HCT116 (cell line): Measurements from ENCODE around the gene DPP10. TPM values are rescaled to one million over a fixed set of nuclear protein-coding genes. Genes with fewer than 3 reads are reported as not detected.

Experiments
- ATAC-seq: fragments of 200-7000 bp; cut with Tn5 transposase; 2 replicates; pipeline ENCODE4 v1.9.1; 2020; ENCODE audit warnings: mild to moderate bottlenecking, moderate library complexity
- BruUV-seq: library from RNA; stranded (reverse); fragments of 400-500 nt; replicated peaks from 2 replicates; lab custom pipeline; 2021; lab: Mats Ljungman, UMichigan
- CTCF ChIA-PET: fragments of 300-600 bp; sonication (Branson Sonifier 250); formaldehyde crosslinking; loops from one replicate; lab custom pipeline; 2021; ENCODE audit warnings: antibody characterized with exemption; lab: Charles Lee
- POLR2A ChIA-PET: fragments of 300-600, 350-600 bp; sonication (Branson Sonifier 250); formaldehyde crosslinking; loops from one replicate; lab custom pipeline; 2021; ENCODE audit warnings: antibody characterized with exemption; lab: Charles Lee
- RAD21 ChIA-PET, 2 experiments: fragments of 300-600 bp; sonication (Branson Sonifier 250); formaldehyde crosslinking; loops; one replicate each; lab custom pipeline; 2023; ENCODE audit warnings: low total read pairs in 2 of 2; ENCODE audit not compliant: uncharacterized antibody in 2 of 2, unreplicated experiment in 2 of 2, low non-redundant PET in 1 of 2; lab: Charles Lee
- DNase-seq: peaks from one replicate; pipeline ENCODE4 v3.0.0-alpha.2; 2010; ENCODE audit warnings: low read depth, low spot score
- H2AFZ ChIP-seq: fragments of 200-600 bp; shearing (Covaris generic), sonication (generic); 2 replicates; pipeline ENCODE4 v1.6.1; 2017; ENCODE audit warnings: low read depth, mixed run types, mixed read lengths, antibody characterized with exemption, low read length; ENCODE audit not compliant: poor library complexity, severe bottlenecking
- H3K27ac ChIP-seq: 2 replicates; pipeline ENCODE4 v1.5.1; 2012; ENCODE audit warnings: low read depth, low read length
- H3K27me3 ChIP-seq: fragments of 200-600 bp; sonication (generic); 2 replicates; pipeline ENCODE4 v1.6.1; 2016; ENCODE audit warnings: mixed run types, low read length, mixed read lengths; ENCODE audit not compliant: insufficient read depth
- H3K36me3 ChIP-seq, 2 experiments: fragments of 200-500 bp in 1 of 2; fragments of 200-600 bp in 1 of 2; sonication (Bioruptor generic) in 1 of 2; sonication (generic) in 1 of 2; 2 replicates each; pipeline versions ENCODE4 v1.5.1 to v1.6.1; 2014 to 2016; ENCODE audit warnings: low read length in 2 of 2, inconsistent platforms in 1 of 2, mixed read lengths in 1 of 2, mixed run types in 1 of 2; ENCODE audit not compliant: insufficient read depth in 2 of 2, control insufficient read depth in 1 of 2
- H3K4me1 ChIP-seq, 2 experiments: fragments of 200-600 bp in 1 of 2; sonication (generic) in 1 of 2; 2 replicates each; pipeline versions ENCODE4 v1.5.1 to v1.6.1; 2012 to 2017; ENCODE audit warnings: low read length in 2 of 2, inconsistent platforms in 1 of 2, mild to moderate bottlenecking in 1 of 2, mixed read lengths in 1 of 2, mixed run types in 1 of 2, moderate library complexity in 1 of 2; ENCODE audit not compliant: insufficient read depth in 2 of 2, control insufficient read depth in 1 of 2
- H3K4me2 ChIP-seq: fragments of 200-600 bp; sonication (generic); 2 replicates; pipeline ENCODE4 v1.6.1; 2017; ENCODE audit warnings: mixed run types, low read length, mixed read lengths
- H3K4me3 ChIP-seq, 2 experiments: fragments of 200-600 bp in 1 of 2; sonication (generic) in 1 of 2; replicated peaks in 1 of 2; 2 replicates each; pipeline ENCODE4 v1.5.1; 2011 to 2016; ENCODE audit warnings: low read length in 2 of 2, control low read depth in 1 of 2, low read depth in 1 of 2, mild to moderate bottlenecking in 1 of 2, mixed read lengths in 1 of 2, mixed run types in 1 of 2
- H3K79me2 ChIP-seq: fragments of 200-600 bp; sonication (generic); 2 replicates; pipeline ENCODE4 v1.6.1; 2017; ENCODE audit warnings: mild to moderate bottlenecking, mixed run types, low read length, moderate library complexity, mixed read lengths; ENCODE audit not compliant: insufficient read depth
- H3K9ac ChIP-seq: fragments of 200-600 bp; sonication (generic); 2 replicates; pipeline ENCODE4 v1.6.1; 2016; ENCODE audit warnings: low read length, mixed read lengths
- H3K9me2 ChIP-seq: fragments of 200-600 bp; sonication (generic), shearing (Covaris generic); 2 replicates; pipeline ENCODE4 v1.6.1; 2017; ENCODE audit warnings: mixed run types, mild to moderate bottlenecking, moderate library complexity; ENCODE audit not compliant: insufficient read depth
- H3K9me3 ChIP-seq, 2 experiments: fragments of 200-500 bp in 1 of 2; fragments of 200-600 bp in 1 of 2; sonication (Bioruptor generic) in 1 of 2; sonication (generic) in 1 of 2; 2 replicates each; pipeline ENCODE4 v1.6.1; 2014 to 2017; ENCODE audit warnings: low read length in 2 of 2, mixed read lengths in 2 of 2, inconsistent platforms in 1 of 2, low read depth in 1 of 2, mild to moderate bottlenecking in 1 of 2, mixed run types in 1 of 2, moderate library complexity in 1 of 2; ENCODE audit not compliant: control insufficient read depth in 1 of 2, insufficient read depth in 1 of 2
- H4K20me1 ChIP-seq: fragments of 200-600 bp; sonication (generic), shearing (Covaris generic); 2 replicates; pipeline ENCODE4 v1.6.1; 2017; ENCODE audit warnings: mixed run types, mild to moderate bottlenecking, moderate library complexity; ENCODE audit not compliant: insufficient read depth
- ELF1 ChIP-seq: IDR thresholded peaks from 2 replicates; pipeline ENCODE4 v1.6.1; 2012; ENCODE audit warnings: low read depth, borderline replicate concordance
- EZH2 ChIP-seq: fragments of 200-600 bp; sonication (generic); IDR thresholded peaks from 2 replicates; pipeline ENCODE4 v1.6.1; 2017; ENCODE audit warnings: antibody characterized with exemption, mixed run types
- EZH2phosphoT487 ChIP-seq: fragments of 200-600 bp; IDR thresholded peaks from 2 replicates; pipeline ENCODE4 v1.6.1; 2018; ENCODE audit warnings: antibody characterized with exemption, borderline replicate concordance
- JUND ChIP-seq: IDR thresholded peaks from 2 replicates; pipeline ENCODE4 v1.6.1; 2012
- POLR2A ChIP-seq: IDR thresholded peaks from 2 replicates; pipeline ENCODE4 v1.7.0; 2011; ENCODE audit warnings: borderline replicate concordance; ENCODE audit not compliant: insufficient read depth, insufficient read length; ENCODE audit errors: extremely low read depth
- POLR2AphosphoS5 ChIP-seq: IDR thresholded peaks from 2 replicates; pipeline ENCODE4 v1.6.1; 2011; ENCODE audit warnings: mild to moderate bottlenecking, low read depth, low read length, moderate library complexity
- RAD21 ChIP-seq: IDR thresholded peaks from 2 replicates; pipeline ENCODE4 v1.6.1; 2012; ENCODE audit warnings: low read depth, mild to moderate bottlenecking
- TCF7L2 ChIP-seq: IDR thresholded peaks from 2 replicates; pipeline ENCODE4 v1.7.0; 2011; ENCODE audit warnings: borderline replicate concordance, inconsistent platforms; ENCODE audit not compliant: insufficient read depth, insufficient read length; ENCODE audit errors: extremely low read depth
- YY1 ChIP-seq: IDR thresholded peaks from 2 replicates; pipeline ENCODE4 v1.6.1; 2011; ENCODE audit warnings: low read length, low read depth, moderate library complexity, mild to moderate bottlenecking; ENCODE audit not compliant: insufficient replicate concordance; ENCODE audit errors: extremely low read depth
- ZFX ChIP-seq: fragments of 450-650 bp; IDR thresholded peaks from 2 replicates; pipeline ENCODE4 v1.6.1; 2017
- intact Hi-C: fragments of 100-400 bp; cut with micrococcal nuclease; formaldehyde crosslinking; loops from 2 replicates; pipeline ENCODE4 v1.10.0; 2022
- total RNA-seq: library from RNA; stranded (reverse); gene quantifications from one replicate; pipeline ENCODE4 v1.2.1, GENCODE V29; 2021; ENCODE audit not compliant: unreplicated experiment
- TF ChIP-seq, protein P1 (sequence below): IDR thresholded peaks from 2 replicates; pipeline ENCODE4 v1.6.1; 2012
- TF ChIP-seq, protein P2 (sequence below): IDR thresholded peaks from 2 replicates; pipeline ENCODE4 v1.6.1; 2012; ENCODE audit warnings: low read depth

DPP10 gene
- total RNA-seq, 1 experiment from 2014 or later = not detected

DNA sequence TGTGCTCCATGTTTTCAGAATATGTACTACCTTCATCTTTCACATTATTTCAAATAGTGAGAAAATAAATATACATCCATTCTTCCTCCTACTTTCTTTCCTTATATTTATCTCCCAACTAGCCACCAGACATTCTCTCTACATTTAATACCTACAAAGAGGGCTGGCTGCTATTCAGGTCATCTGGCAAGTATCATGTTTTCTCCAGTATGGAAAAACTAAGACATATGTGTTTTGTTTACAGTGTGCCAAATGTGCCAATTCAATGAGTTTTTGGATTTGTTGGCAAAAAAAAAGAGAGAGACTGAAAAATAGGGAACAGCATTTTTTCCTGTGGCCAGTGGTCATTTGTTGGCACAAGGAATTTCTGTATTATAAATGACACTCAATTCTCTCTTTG lies 1207.3 kb downstream of the DPP10 start:
- TF ChIP-seq, protein P1, sequence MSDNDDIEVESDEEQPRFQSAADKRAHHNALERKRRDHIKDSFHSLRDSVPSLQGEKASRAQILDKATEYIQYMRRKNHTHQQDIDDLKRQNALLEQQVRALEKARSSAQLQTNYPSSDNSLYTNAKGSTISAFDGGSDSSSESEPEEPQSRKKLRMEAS = no peak
- TF ChIP-seq JUND = no peak

DNA sequence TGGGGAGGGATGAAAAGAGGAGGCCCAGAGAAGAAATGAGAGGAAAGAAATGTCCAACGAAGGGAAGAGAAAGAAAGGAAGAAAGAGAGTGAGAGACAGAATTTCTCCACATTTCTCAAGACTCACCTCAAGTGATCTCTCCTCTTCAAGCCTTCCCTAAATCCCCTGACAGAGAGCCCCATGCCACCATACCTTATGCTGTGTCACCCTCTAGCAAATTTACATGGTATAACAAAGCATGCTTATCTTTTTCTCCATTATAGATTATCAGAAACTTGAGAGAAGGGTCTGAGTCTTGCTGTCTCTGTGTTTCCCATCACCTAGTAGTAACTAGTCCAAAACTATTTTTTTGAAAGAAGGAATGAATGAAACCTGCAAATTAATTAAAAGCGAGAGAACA lies 1208.4 kb downstream of the DPP10 start:
- TF ChIP-seq, protein P2, sequence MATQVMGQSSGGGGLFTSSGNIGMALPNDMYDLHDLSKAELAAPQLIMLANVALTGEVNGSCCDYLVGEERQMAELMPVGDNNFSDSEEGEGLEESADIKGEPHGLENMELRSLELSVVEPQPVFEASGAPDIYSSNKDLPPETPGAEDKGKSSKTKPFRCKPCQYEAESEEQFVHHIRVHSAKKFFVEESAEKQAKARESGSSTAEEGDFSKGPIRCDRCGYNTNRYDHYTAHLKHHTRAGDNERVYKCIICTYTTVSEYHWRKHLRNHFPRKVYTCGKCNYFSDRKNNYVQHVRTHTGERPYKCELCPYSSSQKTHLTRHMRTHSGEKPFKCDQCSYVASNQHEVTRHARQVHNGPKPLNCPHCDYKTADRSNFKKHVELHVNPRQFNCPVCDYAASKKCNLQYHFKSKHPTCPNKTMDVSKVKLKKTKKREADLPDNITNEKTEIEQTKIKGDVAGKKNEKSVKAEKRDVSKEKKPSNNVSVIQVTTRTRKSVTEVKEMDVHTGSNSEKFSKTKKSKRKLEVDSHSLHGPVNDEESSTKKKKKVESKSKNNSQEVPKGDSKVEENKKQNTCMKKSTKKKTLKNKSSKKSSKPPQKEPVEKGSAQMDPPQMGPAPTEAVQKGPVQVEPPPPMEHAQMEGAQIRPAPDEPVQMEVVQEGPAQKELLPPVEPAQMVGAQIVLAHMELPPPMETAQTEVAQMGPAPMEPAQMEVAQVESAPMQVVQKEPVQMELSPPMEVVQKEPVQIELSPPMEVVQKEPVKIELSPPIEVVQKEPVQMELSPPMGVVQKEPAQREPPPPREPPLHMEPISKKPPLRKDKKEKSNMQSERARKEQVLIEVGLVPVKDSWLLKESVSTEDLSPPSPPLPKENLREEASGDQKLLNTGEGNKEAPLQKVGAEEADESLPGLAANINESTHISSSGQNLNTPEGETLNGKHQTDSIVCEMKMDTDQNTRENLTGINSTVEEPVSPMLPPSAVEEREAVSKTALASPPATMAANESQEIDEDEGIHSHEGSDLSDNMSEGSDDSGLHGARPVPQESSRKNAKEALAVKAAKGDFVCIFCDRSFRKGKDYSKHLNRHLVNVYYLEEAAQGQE = no peak
- TF ChIP-seq ELF1 = no peak
- no peak for TF ChIP-seq TCF7L2
- no peak for TF ChIP-seq YY1
- TF ChIP-seq, protein P1 = no peak
- TF ChIP-seq ZFX = no peak
- no peak for TF ChIP-seq EZH2phosphoT487
- no peak for TF ChIP-seq RAD21
- no peak for TF ChIP-seq POLR2A
- no peak for TF ChIP-seq POLR2AphosphoS5
- no peak for TF ChIP-seq EZH2

More for the DNA sequence above, 1207.3 kb downstream of the DPP10 start:
- no peak overlapping the region for H3K9ac ChIP-seq
- no peaks in the 10 kb centered on the region for H3K79me2 ChIP-seq
- no peaks in the 10 kb centered on the region for H3K27me3 ChIP-seq
- no peak overlapping the region for H3K27ac ChIP-seq
- H3K36me3 ChIP-seq = no peaks in the 10 kb centered on the region
- no peak for ATAC-seq
- no peak overlapping the region for H3K4me3 ChIP-seq
- peaks cover 18 to 37% of the 10 kb centered on the region in 2 experiments; a peak in 2 of 4 replicates for H3K9me3 ChIP-seq
- ChIA-PET RAD21 (no interaction called here), CTCF (no interaction called here), POLR2A (no interaction called here)
- no peak overlapping the region for H2AFZ ChIP-seq
- DNase-seq = no peak
- H3K4me1 ChIP-seq = no peaks in the 10 kb centered on the region
- H3K9me2 ChIP-seq = no peaks in the 10 kb centered on the region
- intact Hi-C loops = no loop called here
- H4K20me1 ChIP-seq = no peaks in the 10 kb centered on the region
- H3K4me2 ChIP-seq = no peak overlapping the region
- BruUV-seq = no TSS peak

More for the DNA sequence above, 1208.4 kb downstream of the DPP10 start:
- Histone ChIP-seq H3K4me1 (no peaks in the 10 kb centered on the region), H4K20me1 (no peaks in the 10 kb centered on the region), H3K4me2 (no peak overlapping the region), H3K27ac (no peak overlapping the region), H3K9ac (no peak overlapping the region), H3K36me3 (no peaks in the 10 kb centered on the region), H3K9me3 (peaks cover 18 to 34% of the 10 kb centered on the region in 2 experiments; a peak in 2 of 4 replicates), H3K9me2 (no peaks in the 10 kb centered on the region), H3K4me3 (no peak overlapping the region), H3K79me2 (no peaks in the 10 kb centered on the region), H3K27me3 (no peaks in the 10 kb centered on the region), H2AFZ (no peak overlapping the region)
- intact Hi-C loops = no loop called here
- no peak for ATAC-seq
- ChIA-PET POLR2A (no interaction called here), CTCF (no interaction called here), RAD21 (no interaction called here)
- no peak for DNase-seq
- BruUV-seq = no TSS peak
